ENCODE data around the gene TRIB2. TPM values are rescaled to one million over a fixed set of nuclear protein-coding genes. Genes with fewer than 3 reads are reported as not detected.

TRIB2 gene
- total and polyA plus RNA-seq, 9 of the 15 experiments (the other 6 are each of a cell fraction or from before 2014, with no cell fraction given) = 9.0 to 39.0 (median 26.3) TPM

- TF ChIP-seq, protein P1, sequence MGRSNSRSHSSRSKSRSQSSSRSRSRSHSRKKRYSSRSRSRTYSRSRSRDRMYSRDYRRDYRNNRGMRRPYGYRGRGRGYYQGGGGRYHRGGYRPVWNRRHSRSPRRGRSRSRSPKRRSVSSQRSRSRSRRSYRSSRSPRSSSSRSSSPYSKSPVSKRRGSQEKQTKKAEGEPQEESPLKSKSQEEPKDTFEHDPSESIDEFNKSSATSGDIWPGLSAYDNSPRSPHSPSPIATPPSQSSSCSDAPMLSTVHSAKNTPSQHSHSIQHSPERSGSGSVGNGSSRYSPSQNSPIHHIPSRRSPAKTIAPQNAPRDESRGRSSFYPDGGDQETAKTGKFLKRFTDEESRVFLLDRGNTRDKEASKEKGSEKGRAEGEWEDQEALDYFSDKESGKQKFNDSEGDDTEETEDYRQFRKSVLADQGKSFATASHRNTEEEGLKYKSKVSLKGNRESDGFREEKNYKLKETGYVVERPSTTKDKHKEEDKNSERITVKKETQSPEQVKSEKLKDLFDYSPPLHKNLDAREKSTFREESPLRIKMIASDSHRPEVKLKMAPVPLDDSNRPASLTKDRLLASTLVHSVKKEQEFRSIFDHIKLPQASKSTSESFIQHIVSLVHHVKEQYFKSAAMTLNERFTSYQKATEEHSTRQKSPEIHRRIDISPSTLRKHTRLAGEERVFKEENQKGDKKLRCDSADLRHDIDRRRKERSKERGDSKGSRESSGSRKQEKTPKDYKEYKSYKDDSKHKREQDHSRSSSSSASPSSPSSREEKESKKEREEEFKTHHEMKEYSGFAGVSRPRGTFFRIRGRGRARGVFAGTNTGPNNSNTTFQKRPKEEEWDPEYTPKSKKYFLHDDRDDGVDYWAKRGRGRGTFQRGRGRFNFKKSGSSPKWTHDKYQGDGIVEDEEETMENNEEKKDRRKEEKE (IDR thresholded peaks at IDR 0.05; ENCODE audit: borderline replicate concordance in 1 of 2, control insufficient read depth in 1 of 2, low read depth in 2 of 2, low read length in 1 of 2) = no peak
- TF ChIP-seq TFAP4 (CRISPR knock-in tag; IDR thresholded peaks at IDR 0.05; ENCODE audit: borderline replicate concordance) (peak; percentile 36; the same call in 1 of the 2 replicates), ZNF436 (CRISPR knock-in tag; IDR thresholded peaks at IDR 0.05) (no peak), ZNF445 (CRISPR knock-in tag; IDR thresholded peaks at IDR 0.05; ENCODE audit: low read depth) (no peak), ZSCAN29 (IDR thresholded peaks at IDR 0.05) (peak; percentile 93), BRD4 (IDR thresholded peaks at IDR 0.05) (no peak), CHD1 (IDR thresholded peaks at IDR 0.05; ENCODE audit: low read length) (peak; percentile 36), DACH1 (IDR thresholded peaks at IDR 0.05; ENCODE audit: partially characterized antibody) (no peak), HINFP (tag; conservative IDR thresholded peaks at IDR 0.05; ENCODE audit: low read depth) (peak; percentile 93), E4F1 (CRISPR knock-in tag; IDR thresholded peaks at IDR 0.05; ENCODE audit: borderline replicate concordance) (no peak), MCM5 (IDR thresholded peaks at IDR 0.05; ENCODE audit: low read depth) (no peak), ZBTB8A (IDR thresholded peaks at IDR 0.05; ENCODE audit: partially characterized antibody) (no peak)
- TF ChIP-seq, protein P2, sequence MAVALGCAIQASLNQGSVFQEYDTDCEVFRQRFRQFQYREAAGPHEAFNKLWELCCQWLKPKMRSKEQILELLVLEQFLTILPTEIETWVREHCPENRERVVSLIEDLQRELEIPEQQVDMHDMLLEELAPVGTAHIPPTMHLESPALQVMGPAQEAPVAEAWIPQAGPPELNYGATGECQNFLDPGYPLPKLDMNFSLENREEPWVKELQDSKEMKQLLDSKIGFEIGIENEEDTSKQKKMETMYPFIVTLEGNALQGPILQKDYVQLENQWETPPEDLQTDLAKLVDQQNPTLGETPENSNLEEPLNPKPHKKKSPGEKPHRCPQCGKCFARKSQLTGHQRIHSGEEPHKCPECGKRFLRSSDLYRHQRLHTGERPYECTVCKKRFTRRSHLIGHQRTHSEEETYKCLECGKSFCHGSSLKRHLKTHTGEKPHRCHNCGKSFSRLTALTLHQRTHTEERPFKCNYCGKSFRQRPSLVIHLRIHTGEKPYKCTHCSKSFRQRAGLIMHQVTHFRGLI (CRISPR knock-in tag; IDR thresholded peaks at IDR 0.05) = no peak
- TF ChIP-seq, protein P3, sequence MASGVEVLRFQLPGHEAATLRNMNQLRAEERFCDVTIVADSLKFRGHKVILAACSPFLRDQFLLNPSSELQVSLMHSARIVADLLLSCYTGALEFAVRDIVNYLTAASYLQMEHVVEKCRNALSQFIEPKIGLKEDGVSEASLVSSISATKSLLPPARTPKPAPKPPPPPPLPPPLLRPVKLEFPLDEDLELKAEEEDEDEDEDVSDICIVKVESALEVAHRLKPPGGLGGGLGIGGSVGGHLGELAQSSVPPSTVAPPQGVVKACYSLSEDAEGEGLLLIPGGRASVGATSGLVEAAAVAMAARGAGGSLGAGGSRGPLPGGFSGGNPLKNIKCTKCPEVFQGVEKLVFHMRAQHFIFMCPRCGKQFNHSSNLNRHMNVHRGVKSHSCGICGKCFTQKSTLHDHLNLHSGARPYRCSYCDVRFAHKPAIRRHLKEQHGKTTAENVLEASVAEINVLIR (CRISPR knock-in tag; IDR thresholded peaks at IDR 0.05) = no peak
Observed at GRCh38 chr2:12718015-12718671, 1.4 kb downstream of the TRIB2 start (continued).
